ENCODE results near the gene PCSK7. TPM values are rescaled to one million over a fixed set of nuclear protein-coding genes. Genes with fewer than 3 reads are reported as not detected.

The PCSK7 gene
- total and polyA plus RNA-seq, 4 donors, result 7.3 to 32.3 (median 16.2) TPM

DNA sequence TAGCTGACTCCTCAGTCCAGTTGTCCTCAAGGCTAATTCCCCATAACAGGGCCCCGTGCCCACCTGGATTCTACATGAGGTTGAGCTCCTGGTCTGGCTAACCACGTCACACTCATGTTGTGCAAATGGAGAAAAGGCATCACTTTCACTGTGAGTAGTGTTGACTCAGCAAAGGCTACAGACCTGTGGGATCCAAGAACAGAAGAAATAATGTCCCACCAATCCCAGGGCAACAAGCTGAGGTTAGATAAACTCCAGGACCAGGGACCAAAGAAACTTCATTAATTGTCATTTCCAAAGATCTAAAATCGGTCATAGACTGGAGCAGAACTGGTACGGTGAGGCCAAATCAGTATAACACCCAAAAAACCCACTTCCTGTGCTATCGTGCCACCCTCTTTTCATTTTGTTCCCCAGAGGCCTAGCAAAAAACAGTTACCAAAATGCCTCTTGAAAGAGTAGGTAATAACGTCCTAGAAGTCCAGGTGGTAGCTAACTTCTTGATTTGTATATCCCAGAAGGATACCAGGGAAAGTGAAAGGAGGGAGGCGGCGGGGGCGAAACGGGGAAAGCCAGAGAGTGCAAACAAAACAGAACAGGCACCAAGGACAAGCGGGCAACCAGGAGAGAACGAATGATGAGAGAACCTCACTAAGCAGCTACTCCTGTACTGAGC is 1.4 kb downstream of the PCSK7 start:
- no peak for DNase-seq (ENCODE audit: low spot score)
- Histone ChIP-seq H3K36me3 (ENCODE audit: control insufficient read depth in 4 of 4, insufficient read depth in 3 of 4, low read depth in 1 of 4, low read length in 3 of 4) (peaks cover 11 to 25% (median 14%) of the 10 kb centered on the region in 4 donors), H3K4me1 (ENCODE audit: control insufficient read depth in 4 of 4, insufficient read depth in 4 of 4, low read length in 3 of 4) (peaks cover 3 to 26% (median 20%) of the 10 kb centered on the region in 4 donors), H3K27me3 (ENCODE audit: control insufficient read depth in 4 of 4, insufficient read depth in 4 of 4, low read length in 3 of 4) (no peaks in the 10 kb centered on the region), H3K4me3 (ENCODE audit: low read depth in 1 of 3, low read length in 3 of 3) (no peak overlapping the region), H3K9me3 (ENCODE audit: control insufficient read depth in 4 of 4, low read length in 3 of 4) (no peaks in the 10 kb centered on the region), H3K27ac (ENCODE audit: low read depth in 1 of 2, low read length in 2 of 2) (peak overlapping the region; percentile 14 to 29), H3K9ac (ENCODE audit: low read depth in 1 of 2, low read length in 2 of 2) (peak overlapping the region in 1 of 2 donors; percentile 81)
- TF ChIP-seq SP1 (IDR thresholded peaks at IDR 0.05) (no peak), HNF4A (conservative IDR thresholded peaks at IDR 0.05) (no peak), MAX (IDR thresholded peaks at IDR 0.05) (no peak), RXRA (IDR thresholded peaks at IDR 0.05) (no peak), REST (IDR thresholded peaks at IDR 0.05) (no peak), FOXA1 (IDR thresholded peaks at IDR 0.05) (no peak), HNF4G (IDR thresholded peaks at IDR 0.05) (no peak), ZBTB33 (IDR thresholded peaks at IDR 0.05) (no peak), YY1 (IDR thresholded peaks at IDR 0.05) (no peak), NR2F2 (IDR thresholded peaks at IDR 0.05) (no peak), ATF3 (IDR thresholded peaks at IDR 0.05) (no peak), EGR1 (IDR thresholded peaks at IDR 0.05; ENCODE audit: low read depth in 2 of 2) (no peak), CTCF (IDR thresholded peaks at IDR 0.05; ENCODE audit: low read depth, low read length, missing input control) (no peak), JUND (IDR thresholded peaks at IDR 0.05) (no peak), TAF1 (conservative IDR thresholded peaks at IDR 0.05) (no peak)
- WGBS, result 49% methylated on average over 12 of the region's 12 CpGs

GRCh38 chr11:117229931-117230285 is 2.0 kb downstream of the PCSK7 start:
- no peak for DNase-seq (ENCODE audit: low spot score)
- peaks cover 11 to 28% (median 14%) of the 10 kb centered on the region in 4 donors for H3K36me3 ChIP-seq (ENCODE audit: control insufficient read depth in 4 of 4, insufficient read depth in 3 of 4, low read depth in 1 of 4, low read length in 3 of 4)
- TF ChIP-seq ATF3 (IDR thresholded peaks at IDR 0.05), result no peak
- TF ChIP-seq NR2F2 (IDR thresholded peaks at IDR 0.05), result no peak
- H3K9me3 ChIP-seq (ENCODE audit: control insufficient read depth in 4 of 4, low read length in 3 of 4), result no peaks in the 10 kb centered on the region
- no peaks in the 10 kb centered on the region for H3K27me3 ChIP-seq (ENCODE audit: control insufficient read depth in 4 of 4, insufficient read depth in 4 of 4, low read length in 3 of 4)
- H3K4me1 ChIP-seq (ENCODE audit: control insufficient read depth in 4 of 4, insufficient read depth in 4 of 4, low read length in 3 of 4), result peaks cover 3 to 26% (median 20%) of the 10 kb centered on the region in 4 donors
- no peak overlapping the region for H3K4me3 ChIP-seq (ENCODE audit: low read depth in 1 of 3, low read length in 3 of 3)
- 90% methylated on average over 5 of the region's 5 CpGs for WGBS
- H3K27ac ChIP-seq (ENCODE audit: low read depth in 1 of 2, low read length in 2 of 2), result no peak overlapping the region
- H3K9ac ChIP-seq (ENCODE audit: low read depth in 1 of 2, low read length in 2 of 2), result no peak overlapping the region
